IgD-negative memory B cell (primary cell): ENCODE measurements around the gene ASB2. TPM values are rescaled to one million over a fixed set of nuclear protein-coding genes. Genes with fewer than 3 reads are reported as not detected.

Source experiments
- H3K27ac Mint-ChIP-seq, 3 donors: one replicate each; pipeline ENCODE4 v1.8.0; 2020 to 2022; ENCODE audit warnings: mild to moderate bottlenecking in 3 of 3, mixed read lengths in 3 of 3, moderate library complexity in 1 of 3
- H3K27me3 Mint-ChIP-seq: one replicate; pipeline ENCODE4 v1.8.0; 2021; ENCODE audit warnings: mixed read lengths
- H3K36me3 Mint-ChIP-seq: one replicate; pipeline ENCODE4 v1.8.0; 2020; ENCODE audit warnings: mild to moderate bottlenecking, mixed read lengths
- H3K4me1 Mint-ChIP-seq, 3 donors: one replicate each; pipeline ENCODE4 v1.8.0; 2020 to 2022; ENCODE audit warnings: mixed read lengths in 3 of 3, mild to moderate bottlenecking in 1 of 3
- H3K4me3 Mint-ChIP-seq, 4 donors: one replicate each; pipeline ENCODE4 v1.8.0; 2020 to 2022; ENCODE audit warnings: mild to moderate bottlenecking in 4 of 4, mixed read lengths in 4 of 4, moderate library complexity in 3 of 4
- H3K9me3 Mint-ChIP-seq, 3 donors: one replicate each; pipeline ENCODE4 v1.8.0; 2020 to 2021; ENCODE audit warnings: mixed read lengths in 3 of 3, mild to moderate bottlenecking in 1 of 3
- polyA plus RNA-seq: library from polyadenylated mRNA; unstranded; fragments of 300-500 nt; fragmentation: Illumina TruSeq; gene quantifications from one replicate; pipeline ENCODE4 v1.2.3, GENCODE V29; 2021

The ASB2 gene
- polyA plus RNA-seq, 1 donor from 2014 or later, result 3.8 TPM

DNA sequence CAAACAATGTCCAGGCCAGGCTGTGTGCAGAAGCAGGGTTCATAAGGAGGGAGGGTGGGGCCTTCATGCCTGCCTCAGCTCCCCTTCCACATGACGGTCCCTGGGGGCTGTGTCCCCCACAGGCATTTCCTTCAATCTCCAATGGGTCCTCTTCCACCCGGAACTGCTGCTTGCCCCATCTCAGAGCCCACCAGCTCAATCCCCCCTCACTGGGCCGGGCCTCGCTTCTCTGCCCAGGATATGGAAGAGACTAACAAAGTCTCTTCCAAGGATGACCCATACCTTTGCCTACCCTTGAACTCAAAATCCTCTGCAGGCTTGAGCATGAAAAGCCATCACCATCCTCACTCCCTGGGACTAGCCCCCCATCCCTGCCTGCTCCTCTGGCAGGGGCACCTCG lies 77.6 kb downstream of the ASB2 start:
- Mint-ChIP-seq H3K27ac (no peak overlapping the region), H3K36me3 (no peaks in the 10 kb centered on the region), H3K4me3 (no peak overlapping the region), H3K27me3 (peaks cover 5% of the 10 kb centered on the region), H3K9me3 (peaks cover 0 to 4% (median 2%) of the 10 kb centered on the region in 3 donors), H3K4me1 (no peaks in the 10 kb centered on the region)

DNA sequence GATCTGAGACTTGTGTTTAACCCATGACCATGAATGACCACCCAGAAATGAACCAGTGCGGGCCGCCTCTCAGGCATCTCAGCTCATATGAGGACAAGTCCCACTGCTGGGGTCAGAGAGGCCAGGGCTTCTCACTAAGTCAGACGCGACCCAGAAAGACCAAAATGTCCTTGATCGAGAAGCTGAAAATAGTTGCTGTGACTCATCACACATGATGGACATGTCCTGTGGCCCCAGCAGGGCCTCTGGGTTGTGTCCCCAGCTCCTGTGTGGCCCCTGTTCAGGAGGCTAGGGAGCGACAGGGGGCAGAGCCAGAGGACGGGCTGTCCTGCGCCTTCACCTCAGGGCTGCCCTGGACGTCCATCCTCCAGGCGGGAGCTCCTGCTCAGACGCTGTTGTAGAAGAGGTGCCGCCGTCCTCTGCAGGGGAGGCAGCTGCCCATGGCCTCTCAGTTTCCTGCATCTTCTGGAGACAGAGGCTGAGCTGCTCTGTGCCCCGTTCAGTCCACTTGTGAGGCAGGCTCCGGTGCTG lies 78.2 kb downstream of the ASB2 start:
- Mint-ChIP-seq H3K4me3 (no peak overlapping the region), H3K9me3 (peaks cover 0 to 4% (median 2%) of the 10 kb centered on the region in 3 donors), H3K27ac (no peak overlapping the region), H3K4me1 (no peaks in the 10 kb centered on the region), H3K36me3 (no peaks in the 10 kb centered on the region), H3K27me3 (peaks cover 5% of the 10 kb centered on the region)

DNA sequence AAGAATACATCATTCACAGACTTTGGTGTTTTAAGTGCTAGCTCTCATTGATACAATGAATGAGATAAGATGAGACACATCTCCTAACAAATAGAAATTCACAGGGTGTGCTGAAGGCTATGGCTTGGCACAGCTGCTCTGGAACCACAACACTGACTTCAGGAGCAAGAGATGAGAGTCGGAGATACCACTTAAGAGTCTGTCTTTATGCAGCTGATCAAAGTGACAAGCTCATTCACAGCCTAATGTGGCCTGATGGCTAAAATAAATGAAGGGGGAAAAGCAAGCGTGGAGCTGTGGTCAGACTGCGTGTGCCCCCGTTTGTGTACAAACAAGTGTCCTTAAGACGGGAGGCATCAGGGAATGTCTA lies 78.9 kb downstream of the ASB2 start:
- Mint-ChIP-seq H3K27me3 (peaks cover 5% of the 10 kb centered on the region), H3K9me3 (peaks cover 0 to 4% (median 2%) of the 10 kb centered on the region in 3 donors), H3K4me3 (no peak overlapping the region), H3K27ac (no peak overlapping the region), H3K4me1 (no peaks in the 10 kb centered on the region), H3K36me3 (no peaks in the 10 kb centered on the region)

DNA sequence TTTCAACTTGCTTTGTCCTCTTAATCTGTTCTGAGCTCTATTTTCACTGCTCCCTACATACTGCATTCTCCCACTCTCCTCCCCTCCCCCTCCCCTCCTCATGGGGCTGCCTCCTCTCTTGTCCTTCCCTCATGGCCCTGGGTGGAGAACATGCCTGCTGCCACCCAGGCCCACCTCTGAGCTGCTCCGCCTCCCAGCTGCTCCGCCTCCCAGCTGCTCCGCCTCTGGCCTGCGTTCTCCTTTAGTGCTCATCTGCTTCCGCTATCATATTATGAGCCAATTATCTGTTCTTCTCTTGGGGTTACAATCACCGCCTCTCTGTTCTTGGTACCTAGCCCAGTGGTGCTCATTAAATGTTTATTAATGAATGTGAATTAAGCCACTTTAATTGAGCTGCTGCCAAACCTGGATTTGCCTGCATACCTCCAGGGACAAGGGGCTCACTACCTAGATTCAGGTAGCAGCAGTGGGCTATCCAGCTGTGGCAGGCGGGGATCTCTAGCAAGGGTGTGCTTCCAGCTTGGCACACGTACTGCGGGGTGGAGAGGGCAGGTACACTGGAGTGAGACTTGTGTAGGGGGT lies 81.3 kb downstream of the ASB2 start:
- peaks cover 0 to 6% (median 2%) of the 10 kb centered on the region in 3 donors for H3K9me3 Mint-ChIP-seq
- peaks cover 12% of the 10 kb centered on the region for H3K27me3 Mint-ChIP-seq
- no peaks in the 10 kb centered on the region for H3K4me1 Mint-ChIP-seq
- H3K27ac Mint-ChIP-seq, result no peak overlapping the region
- peak overlapping the region in 1 of 4 donors; percentile 61 for H3K4me3 Mint-ChIP-seq
- H3K36me3 Mint-ChIP-seq, result no peaks in the 10 kb centered on the region

DNA sequence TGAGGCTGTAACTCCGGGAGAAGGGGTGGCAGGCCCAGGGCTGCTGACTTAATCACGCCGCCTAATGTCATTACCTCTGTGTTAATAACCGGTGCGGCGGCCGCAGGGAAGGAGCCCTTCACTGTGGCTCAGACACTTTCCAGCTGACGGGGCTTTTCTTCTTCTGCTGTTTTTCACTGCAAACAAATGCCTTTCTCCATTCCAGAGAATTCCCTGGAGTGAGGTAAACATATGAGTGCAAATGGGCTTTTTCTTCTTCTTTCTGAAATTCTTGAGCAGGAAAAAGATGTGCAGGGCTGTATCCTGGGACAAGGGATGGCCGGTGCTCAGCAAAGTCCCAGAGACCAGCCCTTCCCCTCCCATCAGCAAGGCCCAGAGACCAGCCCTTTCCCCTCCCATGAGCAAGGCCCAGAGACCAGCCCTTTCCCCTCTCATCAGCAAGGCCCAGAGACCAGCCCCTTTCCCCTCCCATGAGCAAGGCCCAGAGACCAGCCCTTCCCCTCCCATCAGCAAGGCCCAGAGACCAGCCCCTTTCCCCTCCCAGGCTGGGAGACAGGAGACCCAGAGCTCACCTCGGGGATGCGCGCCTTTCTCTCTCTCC lies 82.6 kb downstream of the ASB2 start:
- H3K9me3 Mint-ChIP-seq, result peaks cover 0 to 2% (median 0%) of the 10 kb centered on the region in 3 donors
- no peak overlapping the region for H3K4me3 Mint-ChIP-seq
- no peaks in the 10 kb centered on the region for H3K4me1 Mint-ChIP-seq
- H3K36me3 Mint-ChIP-seq, result no peaks in the 10 kb centered on the region
- H3K27me3 Mint-ChIP-seq, result peaks cover 14% of the 10 kb centered on the region
- H3K27ac Mint-ChIP-seq, result no peak overlapping the region

DNA sequence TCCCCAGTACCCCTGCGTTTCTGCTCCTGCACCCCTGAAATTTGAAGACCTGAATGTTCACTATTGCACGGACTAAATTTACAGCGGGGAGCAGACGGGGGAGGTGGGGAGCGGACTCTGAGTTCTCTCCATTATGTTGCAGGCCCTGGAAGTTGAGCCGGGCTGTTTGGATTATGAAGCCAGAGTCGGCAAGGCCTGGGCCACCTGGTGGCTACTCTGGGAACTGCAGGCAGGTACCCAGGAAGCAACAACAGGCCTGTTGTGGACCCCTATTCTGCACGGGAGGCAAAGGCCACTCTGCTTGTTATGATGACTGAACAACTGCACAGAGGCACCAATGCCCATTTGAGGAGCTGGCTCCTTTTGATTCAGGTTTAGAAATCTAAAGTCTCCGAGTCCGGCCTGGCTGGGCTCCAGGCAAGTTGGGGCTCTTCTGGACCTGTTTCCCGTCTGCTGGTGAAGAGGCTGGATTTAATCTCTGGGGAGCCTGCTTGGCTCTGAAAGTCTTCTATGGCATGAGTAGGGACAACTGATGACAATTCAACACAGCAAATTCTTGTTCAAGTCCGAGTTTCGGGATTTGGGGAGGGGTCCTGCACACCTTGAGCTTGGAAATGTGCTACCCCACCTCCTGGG lies 83.3 kb downstream of the ASB2 start:
- peaks cover 0 to 2% (median 0%) of the 10 kb centered on the region in 3 donors for H3K9me3 Mint-ChIP-seq
- H3K36me3 Mint-ChIP-seq, result no peaks in the 10 kb centered on the region
- H3K4me3 Mint-ChIP-seq, result no peak overlapping the region
- H3K27ac Mint-ChIP-seq, result no peak overlapping the region
- H3K27me3 Mint-ChIP-seq, result peaks cover 14% of the 10 kb centered on the region
- no peaks in the 10 kb centered on the region for H3K4me1 Mint-ChIP-seq

DNA sequence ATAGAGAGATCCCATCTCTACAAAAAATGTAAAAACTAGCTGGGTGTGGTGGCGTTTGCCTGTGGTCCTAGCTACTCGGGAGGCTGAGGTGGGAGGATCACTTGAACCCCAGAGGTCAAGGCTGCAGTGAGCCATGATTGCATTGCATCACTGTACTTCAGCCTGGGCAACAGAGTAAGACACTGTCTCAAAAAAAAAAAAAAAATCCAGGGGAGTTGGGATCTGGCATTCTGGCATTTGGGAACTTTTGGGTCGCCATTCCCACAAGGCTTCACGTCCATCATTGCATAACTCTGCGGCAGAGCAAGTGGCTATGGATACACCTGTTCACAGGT lies 83.9 kb downstream of the ASB2 start:
- peaks cover 0 to 2% (median 0%) of the 10 kb centered on the region in 3 donors for H3K9me3 Mint-ChIP-seq
- peak overlapping the region in 1 of 4 donors; percentile 34 for H3K4me3 Mint-ChIP-seq
- H3K4me1 Mint-ChIP-seq, result no peaks in the 10 kb centered on the region

DNA sequence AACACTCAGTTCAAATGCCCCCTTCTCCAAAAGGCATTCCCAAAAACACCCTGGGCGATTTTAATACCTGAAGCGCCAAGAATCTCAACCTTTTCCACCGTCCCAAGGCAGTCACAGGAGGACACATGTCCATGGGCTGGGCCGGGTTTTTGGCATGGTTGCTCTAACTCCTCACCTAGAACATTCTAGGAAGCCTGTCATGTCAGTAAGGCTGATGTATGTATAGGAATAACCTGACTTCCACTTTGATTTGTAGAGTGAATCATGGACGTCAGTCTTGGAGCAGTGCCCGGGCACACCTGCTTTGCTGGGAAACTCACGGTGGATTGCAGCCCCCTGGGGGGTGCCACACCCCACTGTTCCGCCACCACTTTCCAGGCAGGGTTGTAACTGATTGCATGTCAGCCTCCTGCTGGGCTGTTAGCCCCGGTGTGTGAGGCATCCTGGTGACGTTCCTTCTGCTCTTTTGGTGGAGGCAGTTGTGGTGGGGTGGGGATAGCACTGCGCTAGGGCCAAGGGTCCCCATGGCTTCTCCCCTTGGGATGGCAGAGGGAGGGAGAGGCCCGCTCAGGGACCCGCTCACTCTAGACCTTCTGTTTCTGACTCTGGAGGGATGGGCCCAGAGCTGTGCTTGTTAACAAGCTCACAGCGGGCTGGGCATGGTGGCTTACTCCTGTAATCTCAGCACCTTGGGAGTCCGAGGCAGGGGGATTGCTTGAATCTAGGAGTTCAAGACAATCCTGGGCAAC lies 84.4 kb downstream of the ASB2 start:
- peak overlapping the region in 1 of 4 donors; percentile 28 for H3K4me3 Mint-ChIP-seq
- H3K9me3 Mint-ChIP-seq, result peaks cover 0 to 2% (median 0%) of the 10 kb centered on the region in 3 donors
- H3K4me1 Mint-ChIP-seq, result no peaks in the 10 kb centered on the region
- no peaks in the 10 kb centered on the region for H3K36me3 Mint-ChIP-seq
- H3K27ac Mint-ChIP-seq, result peak overlapping the region in 1 of 3 donors; percentile 31
- peaks cover 19% of the 10 kb centered on the region for H3K27me3 Mint-ChIP-seq

More for the DNA sequence above, 83.9 kb downstream of the ASB2 start:
- Mint-ChIP-seq H3K27ac (no peak overlapping the region), H3K27me3 (peaks cover 14% of the 10 kb centered on the region), H3K36me3 (no peaks in the 10 kb centered on the region)

DNA sequence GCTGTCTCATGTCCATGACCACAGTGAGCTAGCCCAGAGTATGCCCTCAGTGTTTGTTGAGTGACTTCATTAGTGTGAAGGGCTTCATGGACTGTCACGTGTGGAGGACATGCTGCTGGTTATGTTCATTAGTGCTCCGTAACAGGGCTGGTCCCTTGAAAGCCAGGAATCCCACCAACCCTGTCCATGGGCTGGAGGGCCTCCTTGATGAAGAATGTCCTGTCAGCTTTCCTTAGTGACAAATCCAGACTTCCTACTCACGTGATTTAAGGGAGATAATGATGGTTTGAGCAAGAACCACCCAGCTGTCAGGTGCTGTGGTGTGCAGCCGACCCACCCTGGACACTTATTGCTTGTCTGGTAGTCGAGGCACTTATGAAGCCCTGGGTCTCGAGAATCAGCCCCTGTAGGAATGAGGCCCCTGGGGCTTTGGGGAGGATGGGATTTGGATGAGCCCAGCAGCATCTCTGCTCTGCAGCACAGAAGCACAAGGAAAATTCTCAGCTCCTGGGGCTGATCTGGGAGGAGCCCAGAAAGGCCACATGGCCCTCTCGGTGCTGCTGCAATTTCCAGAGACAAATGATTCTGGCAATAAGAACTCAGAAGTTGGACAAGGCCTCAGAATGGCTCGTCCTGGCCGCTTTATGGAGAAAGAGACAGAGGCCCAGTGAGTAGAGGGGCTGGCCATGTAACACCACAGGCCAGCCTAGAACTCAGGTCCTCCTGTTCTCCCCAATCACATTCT lies 86.5 kb downstream of the ASB2 start:
- H3K27ac Mint-ChIP-seq, result no peak overlapping the region
- H3K4me3 Mint-ChIP-seq, result no peak overlapping the region
- H3K27me3 Mint-ChIP-seq, result peaks cover 20% of the 10 kb centered on the region
- H3K9me3 Mint-ChIP-seq, result peaks cover 3 to 9% (median 4%) of the 10 kb centered on the region in 3 donors
- H3K4me1 Mint-ChIP-seq, result no peaks in the 10 kb centered on the region
- no peaks in the 10 kb centered on the region for H3K36me3 Mint-ChIP-seq

DNA sequence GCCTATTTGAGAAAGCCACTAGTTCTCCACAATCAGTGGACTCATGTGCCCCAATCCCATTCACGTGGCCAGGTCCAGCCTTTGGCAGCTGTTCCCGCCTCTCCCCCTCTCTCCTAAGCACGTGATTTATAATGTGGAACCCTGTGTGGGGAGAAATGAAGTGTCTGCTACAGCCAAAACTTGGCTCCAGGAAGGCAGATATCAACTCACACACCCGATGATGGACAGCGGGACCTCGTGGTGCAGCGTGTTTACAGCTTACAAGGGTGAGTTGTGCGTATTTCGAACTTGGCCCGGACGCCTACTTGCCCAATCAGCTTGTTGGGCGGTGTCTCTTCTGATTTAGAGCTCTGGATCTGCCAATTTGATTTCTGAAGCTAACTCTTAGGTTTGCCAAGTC lies 87.4 kb downstream of the ASB2 start:
- Mint-ChIP-seq H3K4me1 (no peaks in the 10 kb centered on the region), H3K9me3 (peaks cover 3 to 9% (median 4%) of the 10 kb centered on the region in 3 donors), H3K27me3 (peaks cover 22% of the 10 kb centered on the region), H3K4me3 (no peak overlapping the region), H3K27ac (no peak overlapping the region), H3K36me3 (no peaks in the 10 kb centered on the region)

DNA sequence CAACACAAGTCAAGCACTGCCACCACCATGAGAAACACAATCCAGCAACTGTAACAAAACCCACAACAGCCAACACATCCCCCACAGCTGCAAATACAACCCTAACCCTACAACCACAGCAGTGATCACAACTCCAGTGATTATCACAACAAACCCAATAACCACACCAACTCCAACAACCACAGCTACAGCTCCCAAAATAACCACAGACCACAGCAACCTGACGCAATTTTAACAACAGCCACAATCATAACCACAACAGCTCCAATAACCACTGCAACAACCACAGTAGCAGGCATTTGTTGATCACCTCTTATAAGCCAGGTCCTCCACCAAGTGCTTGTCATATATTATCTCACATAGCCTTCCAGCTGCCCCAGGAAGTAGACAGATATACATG lies 91.4 kb downstream of the ASB2 start:
- H3K36me3 Mint-ChIP-seq, result no peaks in the 10 kb centered on the region
- H3K4me3 Mint-ChIP-seq, result no peak overlapping the region
- H3K4me1 Mint-ChIP-seq, result peaks cover 0 to 1% (median 1%) of the 10 kb centered on the region in 3 donors
- H3K9me3 Mint-ChIP-seq, result peaks cover 2 to 16% (median 3%) of the 10 kb centered on the region in 3 donors
- no peak overlapping the region for H3K27ac Mint-ChIP-seq
- peaks cover 10% of the 10 kb centered on the region for H3K27me3 Mint-ChIP-seq

Other genes starting within 250 kb of the ASB2 start
- not detected for gene PRIMA1, start 188.1 kb downstream of the ASB2 start, polyA plus RNA-seq
- gene FAM181A, start 49.2 kb downstream of the ASB2 start, polyA plus RNA-seq, result not detected
- not detected for gene CCDC197, start 20.7 kb upstream of the ASB2 start, polyA plus RNA-seq
- gene OTUB2, start 49.8 kb upstream of the ASB2 start, polyA plus RNA-seq, result 0.19 TPM
- 207 TPM for gene DDX24, start 104.6 kb upstream of the ASB2 start, polyA plus RNA-seq
- 9.1 TPM for gene IFI27L1, start 104.7 kb upstream of the ASB2 start, polyA plus RNA-seq
- not detected for gene IFI27, start 134.2 kb upstream of the ASB2 start, polyA plus RNA-seq
- gene IFI27L2, start 153.0 kb upstream of the ASB2 start, polyA plus RNA-seq, result 108 TPM
- gene PPP4R4, start 197.8 kb upstream of the ASB2 start, polyA plus RNA-seq, result 0.48 TPM